Psoas muscle (tissue), 8 donors: ENCODE results near the gene TMEM63A. TPM values are rescaled to one million over a fixed set of nuclear protein-coding genes. Genes with fewer than 3 reads are reported as not detected.

Experiments used
- ATAC-seq, 4 donors: fragments of 200-7000 bp; cut with Tn5 transposase; one replicate each; pipeline ENCODE4 v1.9.1; 2020; ENCODE audit warnings: moderate library complexity in 3 of 4, mild to moderate bottlenecking in 2 of 4
- DNase-seq, 2 donors: peaks; one replicate each; pipeline ENCODE4 v3.0.0-alpha.2; 2020
- H3K27ac ChIP-seq: fragments of 200-600 bp; one replicate; pipeline ENCODE4 v1.8.0; 2022
- H3K27me3 ChIP-seq, 3 donors: fragments of 200-600 bp in 1 of 3; one replicate each; pipeline versions ENCODE4 v1.6.1 to v1.8.0; 2013 to 2022; ENCODE audit warnings: low read length in 2 of 3, mild to moderate bottlenecking in 2 of 3, moderate library complexity in 1 of 3; ENCODE audit not compliant: insufficient read depth in 3 of 3
- H3K36me3 ChIP-seq, 2 donors: fragments of 200-600 bp in 1 of 2; one replicate each; pipeline versions ENCODE4 v1.6.1 to v1.8.0; 2013 to 2022; ENCODE audit warnings: low read depth in 1 of 2, mild to moderate bottlenecking in 1 of 2, moderate library complexity in 1 of 2; ENCODE audit not compliant: insufficient read depth in 1 of 2
- H3K4me1 ChIP-seq: fragments of 200-600 bp; one replicate; pipeline ENCODE4 v1.8.0; 2022
- H3K4me3 ChIP-seq: fragments of 200-600 bp; one replicate; pipeline ENCODE4 v1.8.0; 2022; ENCODE audit warnings: mild to moderate bottlenecking
- H3K9me3 ChIP-seq: fragments of 200-600 bp; one replicate; pipeline ENCODE4 v1.8.0; 2022
- WGBS, 3 donors: extraction: QIAGEN DNeasy Blood & Tissue Kit; methylation state at CpG; one replicate each; pipeline versions ENCODE4 v1.1.6 to v1.1.7; 2013; 5-methylcytosine and 5-hydroxymethylcytosine counted together
- intact Hi-C, 2 donors: fragments of 100-400 bp; cut with DNase I; formaldehyde crosslinking; loops; one replicate each; pipeline versions ENCODE4 v1.11.0 to v1.14.2; 2022
- polyA plus RNA-seq, 3 donors: library from polyadenylated mRNA; stranded (reverse); fragments of 200-250 nt; gene quantifications; one replicate each; pipeline ENCODE4 v1.2.3, GENCODE V29; 2013
- total RNA-seq, 4 donors: library from RNA; stranded (reverse); fragmentation: NEBNext Ultra II Directional in 2 of 4; extraction: Animal tissue kit (Norgen Biotek cat#: 25700) in 2 of 4; gene quantifications; one replicate each; pipeline versions ENCODE4 v1.2.1 to v1.2.4, GENCODE V29; 2021 to 2023
- TF ChIP-seq, protein P1 (sequence below): fragments of 200-600 bp; IDR thresholded peaks from one replicate; pipeline ENCODE4 v1.8.0; 2022; ENCODE audit warnings: antibody characterized with exemption
- donor health status: healthy with polysubstance abuse.
- donor health status: DM: no; HTN: no; CAD: no; lungs with moderate emphysema.
- donor health status: Bipolar disorder and iron deficiency.
- donor health status: healthy.
- donor health status: DM: yes; HTN: yes; CAD: no.
- donor health status: DM: no; HTN: no; CAD: no.
- donor health status: DM: no; HTN: no; CAD: no.
- donor health status: DM: yes; HTN: yes; CAD: no.

The TMEM63A gene
- total and polyA plus RNA-seq, 7 donors, result 7.1 to 17.9 (median 14.2) TPM

DNA sequence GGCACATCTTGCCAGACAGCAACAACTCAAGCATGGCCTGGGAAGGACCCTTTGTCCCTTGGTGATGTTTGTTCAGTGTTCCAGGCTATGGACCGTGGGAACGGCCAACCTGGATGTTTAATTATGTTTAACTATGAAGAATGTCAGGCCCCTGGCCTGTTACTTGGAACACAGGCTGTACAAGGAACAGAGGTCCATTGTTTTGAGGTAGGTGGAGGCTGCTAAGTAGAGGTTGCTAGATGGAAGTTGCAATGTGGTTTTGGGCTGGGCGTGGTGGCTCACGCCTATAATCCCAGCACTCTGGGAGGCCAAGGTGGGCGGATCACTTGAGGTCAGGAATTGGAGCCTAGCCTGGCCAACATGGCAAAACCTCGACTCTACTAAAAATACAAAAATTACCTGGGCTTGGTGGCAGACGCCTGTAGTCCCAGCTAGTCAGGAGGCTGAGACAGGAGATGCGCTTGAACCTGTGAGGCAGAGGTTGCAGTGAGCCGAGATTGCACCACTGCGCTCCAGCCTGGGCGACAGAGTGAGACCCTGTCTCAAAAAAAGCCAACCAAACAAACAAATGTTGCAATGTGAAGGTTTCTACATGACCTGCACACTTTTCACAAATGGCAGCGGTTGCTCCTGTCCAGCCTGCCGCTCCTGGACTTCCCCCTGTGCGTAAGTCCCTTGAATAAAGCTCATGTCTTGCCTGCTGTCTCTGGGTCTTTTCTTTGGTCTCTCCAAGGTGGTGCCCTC is 9.2 kb upstream of the TMEM63A start:
- no peak for ATAC-seq
- intact Hi-C loops, result no loop called here
- H3K9me3 ChIP-seq, result no peaks in the 10 kb centered on the region
- no peak for DNase-seq
- H3K27me3 ChIP-seq, result peaks cover 0 to 10% (median 1%) of the 10 kb centered on the region in 3 donors
- H3K4me1 ChIP-seq, result no peaks in the 10 kb centered on the region
- H3K4me3 ChIP-seq, result no peak overlapping the region
- TF ChIP-seq, protein P1, sequence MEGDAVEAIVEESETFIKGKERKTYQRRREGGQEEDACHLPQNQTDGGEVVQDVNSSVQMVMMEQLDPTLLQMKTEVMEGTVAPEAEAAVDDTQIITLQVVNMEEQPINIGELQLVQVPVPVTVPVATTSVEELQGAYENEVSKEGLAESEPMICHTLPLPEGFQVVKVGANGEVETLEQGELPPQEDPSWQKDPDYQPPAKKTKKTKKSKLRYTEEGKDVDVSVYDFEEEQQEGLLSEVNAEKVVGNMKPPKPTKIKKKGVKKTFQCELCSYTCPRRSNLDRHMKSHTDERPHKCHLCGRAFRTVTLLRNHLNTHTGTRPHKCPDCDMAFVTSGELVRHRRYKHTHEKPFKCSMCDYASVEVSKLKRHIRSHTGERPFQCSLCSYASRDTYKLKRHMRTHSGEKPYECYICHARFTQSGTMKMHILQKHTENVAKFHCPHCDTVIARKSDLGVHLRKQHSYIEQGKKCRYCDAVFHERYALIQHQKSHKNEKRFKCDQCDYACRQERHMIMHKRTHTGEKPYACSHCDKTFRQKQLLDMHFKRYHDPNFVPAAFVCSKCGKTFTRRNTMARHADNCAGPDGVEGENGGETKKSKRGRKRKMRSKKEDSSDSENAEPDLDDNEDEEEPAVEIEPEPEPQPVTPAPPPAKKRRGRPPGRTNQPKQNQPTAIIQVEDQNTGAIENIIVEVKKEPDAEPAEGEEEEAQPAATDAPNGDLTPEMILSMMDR, result no peak
- no peaks in the 10 kb centered on the region for H3K36me3 ChIP-seq
- H3K27ac ChIP-seq, result no peak overlapping the region
- WGBS, 3 donors, result 90 to 92% (median 92%) methylated on average over 14 of the region's 14 CpGs

DNA sequence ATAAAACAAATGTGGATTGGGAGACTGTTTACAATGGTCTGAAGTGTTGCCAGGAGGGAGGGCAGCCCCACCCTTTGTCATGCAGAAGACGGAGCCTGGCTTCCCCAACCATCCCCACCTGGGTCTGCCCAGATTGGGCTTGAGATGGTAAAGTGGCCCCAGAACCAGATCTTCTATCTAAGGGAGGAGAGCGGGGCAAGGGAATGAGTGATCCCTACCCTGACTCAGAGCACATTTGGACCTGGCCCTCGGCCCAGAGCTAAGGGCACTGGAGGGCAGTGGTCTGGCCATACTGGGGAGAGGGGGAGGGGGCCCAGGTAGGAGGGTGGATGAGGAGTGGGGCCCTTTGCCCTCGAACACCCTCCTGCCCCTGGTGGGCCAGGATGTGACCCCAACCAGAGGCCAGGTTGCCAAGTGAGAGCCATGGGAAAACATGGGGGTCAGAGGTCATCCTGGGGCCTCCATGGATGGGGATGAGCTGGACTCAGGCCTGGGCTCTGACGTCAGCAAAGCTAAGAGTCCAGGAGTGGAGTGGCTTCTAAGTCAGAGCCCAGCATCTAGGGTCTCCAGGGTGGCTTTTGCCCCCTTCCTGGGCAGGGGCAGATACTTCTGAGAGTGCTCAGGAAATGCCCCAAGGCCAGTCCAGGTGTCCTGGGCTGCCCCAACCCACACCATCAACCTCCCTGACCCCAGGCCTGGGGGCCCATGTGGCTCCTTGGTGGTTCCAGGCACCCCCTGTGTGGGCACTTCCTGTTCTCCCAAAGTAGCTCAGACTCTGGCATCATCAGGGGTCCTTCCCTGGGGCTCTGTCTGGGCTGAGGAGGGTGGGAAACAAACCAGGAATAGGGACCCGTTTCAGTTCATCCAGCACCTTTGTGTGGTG is 8.4 kb upstream of the TMEM63A start:
- ATAC-seq, result no peak
- intact Hi-C loops, result no loop called here
- H3K4me3 ChIP-seq, result no peak overlapping the region
- TF ChIP-seq, protein P1, result no peak
- H3K9me3 ChIP-seq, result no peaks in the 10 kb centered on the region
- H3K4me1 ChIP-seq, result no peaks in the 10 kb centered on the region
- WGBS, 3 donors, result 58 to 65% (median 61%) methylated on average over 6 of the region's 6 CpGs
- H3K36me3 ChIP-seq, result no peaks in the 10 kb centered on the region
- peaks cover 0 to 10% (median 1%) of the 10 kb centered on the region in 3 donors for H3K27me3 ChIP-seq
- DNase-seq, result peak in 1 of 2 donors; percentile 51
- H3K27ac ChIP-seq, result no peak overlapping the region

DNA sequence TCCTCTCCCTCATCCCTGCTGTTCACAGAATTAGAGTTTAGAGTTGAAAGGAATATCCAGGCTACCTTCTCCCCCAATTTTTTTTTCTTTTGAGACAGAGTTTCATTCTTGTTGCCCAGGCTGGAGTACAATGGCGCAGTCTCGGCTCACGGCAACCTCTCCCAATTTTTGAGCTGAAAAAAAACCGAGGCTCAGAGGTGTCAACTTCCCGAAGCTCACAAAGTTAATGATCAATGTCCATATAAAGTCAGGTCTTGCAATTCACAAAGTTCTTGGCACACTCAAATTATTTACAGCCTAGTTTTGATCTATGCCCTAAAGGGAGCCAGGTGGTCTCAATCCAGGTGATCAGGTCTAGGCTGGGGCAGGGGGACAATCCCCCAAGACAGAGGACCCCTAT is 7.6 kb upstream of the TMEM63A start:
- Histone ChIP-seq H3K27me3 (peaks cover 0 to 10% (median 1%) of the 10 kb centered on the region in 3 donors), H3K9me3 (no peaks in the 10 kb centered on the region), H3K4me1 (no peaks in the 10 kb centered on the region), H3K36me3 (no peaks in the 10 kb centered on the region), H3K27ac (no peak overlapping the region), H3K4me3 (no peak overlapping the region)
- intact Hi-C loops, result no loop called here
- 85 to 94% (median 93%) methylated on average over 5 of the region's 5 CpGs for WGBS, 3 donors
- ATAC-seq (no peak), DNase-seq (no peak)
- TF ChIP-seq, protein P1, result no peak

DNA sequence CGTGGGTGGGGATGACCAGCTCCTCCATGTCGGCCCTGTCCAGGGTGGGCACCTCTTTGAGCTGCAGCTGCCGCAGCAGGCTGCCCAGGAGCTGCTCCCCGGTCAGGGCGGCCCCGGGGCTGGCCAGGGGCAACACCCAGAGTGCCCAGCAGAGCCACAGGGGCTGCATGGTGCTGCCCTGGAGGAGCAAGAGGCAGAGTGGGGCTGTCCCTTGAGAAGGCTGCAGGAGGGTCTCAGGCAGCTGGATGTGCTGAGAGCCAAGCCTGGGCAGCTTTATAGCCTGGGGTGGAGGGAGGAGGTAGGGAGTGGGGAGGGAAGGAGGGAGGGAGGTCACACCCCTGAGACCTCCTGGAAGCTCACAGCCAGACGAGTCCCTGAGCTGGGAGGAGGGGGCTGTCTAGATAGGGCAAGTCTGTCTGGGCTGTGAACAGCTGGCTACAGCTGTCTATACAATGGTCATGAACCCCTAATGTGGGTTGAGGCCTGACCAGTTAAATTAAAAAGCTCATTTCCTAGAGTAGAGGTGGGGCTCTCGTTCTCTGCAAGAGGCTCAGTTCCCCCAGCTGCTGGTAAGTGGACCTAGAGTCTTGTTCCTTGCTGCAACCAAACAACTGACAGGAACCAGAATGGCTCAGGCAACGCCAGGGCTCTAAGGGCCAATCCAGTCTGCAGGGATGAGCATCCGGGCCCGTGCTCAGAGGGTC is 6.9 kb upstream of the TMEM63A start, which contains the start of gene LEFTY1:
Gene LEFTY1 (minus strand): TSS at position 249 of the 704 bp plus-strand sequence. CDS start 80 bp downstream, at position 169.
- 68 to 76% (median 69%) methylated on average over 11 of the region's 11 CpGs for WGBS, 3 donors
- ATAC-seq, result no peak

More for the DNA sequence above, 6.9 kb upstream of the TMEM63A start, which contains the start of gene LEFTY1:
- peak in 1 of 2 donors; percentile 23 for DNase-seq
- Histone ChIP-seq H3K4me1 (no peaks in the 10 kb centered on the region), H3K36me3 (no peaks in the 10 kb centered on the region), H3K27ac (no peak within 1 kb of the TSS), H3K9me3 (no peaks in the 10 kb centered on the region), H3K27me3 (peaks cover 0 to 10% (median 1%) of the 10 kb centered on the region in 3 donors), H3K4me3 (no peak within 1 kb of the TSS)
- TF ChIP-seq, protein P1, result no peak
- intact Hi-C loops, result no loop called here
